Esophagus muscularis mucosa (tissue), 3 donors: ENCODE measurements around the gene RERE.

ENCODE experiments used
- POLR2AphosphoS5 ChIP-seq, 2 donors: sonication (generic); formaldehyde crosslinking; IDR thresholded peaks; one replicate each; pipeline ENCODE4 v1.6.1; 2017; ENCODE audit warnings: antibody characterized with exemption in 2 of 2
- TF ChIP-seq, protein P1 (sequence below), 3 experiments: fragments of 200-600 bp in 2 of 3; fragments of 450-650 bp in 1 of 3; sonication (generic) in 2 of 3; IDR thresholded peaks; one replicate each; pipeline ENCODE4 v1.5.1; 2017 to 2019; ENCODE audit warnings: antibody characterized with exemption in 3 of 3, mild to moderate bottlenecking in 2 of 3, moderate library complexity in 1 of 3

DNA sequence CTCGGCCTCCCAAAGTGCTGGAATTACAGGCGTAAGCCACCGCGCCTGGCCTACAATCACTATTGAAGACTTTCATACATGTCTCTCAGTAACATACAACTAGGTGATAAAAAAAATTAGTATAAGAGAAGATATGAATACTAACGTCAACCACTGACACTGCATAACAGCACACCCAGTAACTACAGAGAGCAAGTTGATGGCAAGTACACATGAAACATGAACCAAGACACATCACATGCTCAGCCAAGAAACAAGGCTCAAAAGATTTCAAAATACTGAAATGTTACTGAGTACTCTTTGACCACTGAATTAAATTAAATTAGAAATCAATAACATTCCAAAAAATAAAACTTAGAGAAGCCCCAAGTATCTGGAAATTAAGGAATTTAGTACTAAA is 331.4 kb downstream of the RERE start:
- TF ChIP-seq, protein P1, sequence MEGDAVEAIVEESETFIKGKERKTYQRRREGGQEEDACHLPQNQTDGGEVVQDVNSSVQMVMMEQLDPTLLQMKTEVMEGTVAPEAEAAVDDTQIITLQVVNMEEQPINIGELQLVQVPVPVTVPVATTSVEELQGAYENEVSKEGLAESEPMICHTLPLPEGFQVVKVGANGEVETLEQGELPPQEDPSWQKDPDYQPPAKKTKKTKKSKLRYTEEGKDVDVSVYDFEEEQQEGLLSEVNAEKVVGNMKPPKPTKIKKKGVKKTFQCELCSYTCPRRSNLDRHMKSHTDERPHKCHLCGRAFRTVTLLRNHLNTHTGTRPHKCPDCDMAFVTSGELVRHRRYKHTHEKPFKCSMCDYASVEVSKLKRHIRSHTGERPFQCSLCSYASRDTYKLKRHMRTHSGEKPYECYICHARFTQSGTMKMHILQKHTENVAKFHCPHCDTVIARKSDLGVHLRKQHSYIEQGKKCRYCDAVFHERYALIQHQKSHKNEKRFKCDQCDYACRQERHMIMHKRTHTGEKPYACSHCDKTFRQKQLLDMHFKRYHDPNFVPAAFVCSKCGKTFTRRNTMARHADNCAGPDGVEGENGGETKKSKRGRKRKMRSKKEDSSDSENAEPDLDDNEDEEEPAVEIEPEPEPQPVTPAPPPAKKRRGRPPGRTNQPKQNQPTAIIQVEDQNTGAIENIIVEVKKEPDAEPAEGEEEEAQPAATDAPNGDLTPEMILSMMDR (IDR thresholded peaks at IDR 0.05) = no peak
- TF ChIP-seq POLR2AphosphoS5 (IDR thresholded peaks at IDR 0.05) = no peak
